Kidney glomerular epithelial cell (primary cell): ENCODE measurements around the gene GJA10.

Experiments used
- DNase-seq: peaks from one replicate; lab custom pipeline; 2025; lab: John Stamatoyannopoulos, UW

The GJA10 gene

DNA sequence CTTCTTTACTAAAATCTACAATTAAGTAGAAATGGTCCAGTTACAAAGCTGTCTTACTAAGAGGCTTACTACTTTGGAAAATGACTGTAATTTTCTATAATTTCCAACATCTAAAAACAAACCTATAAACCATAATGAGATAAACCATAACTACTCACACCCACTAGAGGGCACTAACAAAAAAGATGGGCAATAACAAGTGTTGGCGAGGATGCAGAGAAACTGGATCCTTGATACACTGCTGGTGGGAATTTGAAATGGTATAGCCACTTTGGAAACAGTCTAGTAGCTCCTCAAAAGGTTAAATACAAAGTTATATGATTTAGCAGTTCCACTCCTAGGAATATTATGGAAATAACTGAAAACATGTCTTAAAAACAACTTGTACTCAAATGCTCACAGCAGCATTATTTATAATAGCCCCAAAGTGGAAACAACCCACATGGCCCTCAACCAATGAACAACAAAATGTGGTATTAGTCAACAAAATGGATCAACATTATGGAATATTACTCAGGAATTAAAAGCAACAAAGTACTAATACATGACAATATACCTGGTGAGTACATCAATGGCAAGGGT, 50.6 kb downstream of the GJA10 start:
- DNase-seq = no peak
